ENCODE data around the gene WFDC5. TPM values are rescaled to one million over a fixed set of nuclear protein-coding genes. Genes with fewer than 3 reads are reported as not detected.

The WFDC5 gene
- total and polyA plus RNA-seq, 8 donors, result not detected

DNA sequence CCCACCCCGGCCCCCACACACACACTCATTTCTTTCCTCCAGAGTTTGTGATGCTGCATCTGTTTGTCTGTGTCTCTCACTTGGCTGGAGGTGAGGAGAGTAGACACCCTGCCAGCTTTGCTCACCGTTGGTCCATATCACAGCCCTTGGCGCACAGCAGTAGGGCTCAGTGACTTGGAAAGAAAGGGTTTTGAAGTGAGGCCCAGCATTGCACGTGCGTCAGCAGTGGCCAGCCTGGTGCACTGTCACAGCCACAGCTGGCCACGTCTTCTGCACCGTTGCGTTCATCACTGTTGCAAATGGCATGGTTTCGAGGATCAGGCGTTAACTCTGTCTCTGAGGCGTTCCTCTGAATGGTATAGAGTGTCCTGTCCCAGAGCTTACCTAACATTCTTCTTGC lies 3.7 kb downstream of the WFDC5 start:
- H3K27ac ChIP-seq, result no peak overlapping the region
- 57 to 62% methylated on average over 11 of the region's 11 CpGs for WGBS, 2 donors
- DNase-seq (no peak), FAIRE-seq (no peak), ATAC-seq (no peak)
- H3K36me3 ChIP-seq, result no peaks in the 10 kb centered on the region
- TF ChIP-seq, protein P1, sequence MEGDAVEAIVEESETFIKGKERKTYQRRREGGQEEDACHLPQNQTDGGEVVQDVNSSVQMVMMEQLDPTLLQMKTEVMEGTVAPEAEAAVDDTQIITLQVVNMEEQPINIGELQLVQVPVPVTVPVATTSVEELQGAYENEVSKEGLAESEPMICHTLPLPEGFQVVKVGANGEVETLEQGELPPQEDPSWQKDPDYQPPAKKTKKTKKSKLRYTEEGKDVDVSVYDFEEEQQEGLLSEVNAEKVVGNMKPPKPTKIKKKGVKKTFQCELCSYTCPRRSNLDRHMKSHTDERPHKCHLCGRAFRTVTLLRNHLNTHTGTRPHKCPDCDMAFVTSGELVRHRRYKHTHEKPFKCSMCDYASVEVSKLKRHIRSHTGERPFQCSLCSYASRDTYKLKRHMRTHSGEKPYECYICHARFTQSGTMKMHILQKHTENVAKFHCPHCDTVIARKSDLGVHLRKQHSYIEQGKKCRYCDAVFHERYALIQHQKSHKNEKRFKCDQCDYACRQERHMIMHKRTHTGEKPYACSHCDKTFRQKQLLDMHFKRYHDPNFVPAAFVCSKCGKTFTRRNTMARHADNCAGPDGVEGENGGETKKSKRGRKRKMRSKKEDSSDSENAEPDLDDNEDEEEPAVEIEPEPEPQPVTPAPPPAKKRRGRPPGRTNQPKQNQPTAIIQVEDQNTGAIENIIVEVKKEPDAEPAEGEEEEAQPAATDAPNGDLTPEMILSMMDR (IDR thresholded peaks at IDR 0.05), result no peak
- no peaks in the 10 kb centered on the region for H3K9me3 ChIP-seq
- no peaks in the 10 kb centered on the region for H3K4me1 ChIP-seq
- no peaks in the 10 kb centered on the region for H3K27me3 ChIP-seq
- H3K4me3 ChIP-seq, result no peak overlapping the region
- intact Hi-C loops (cut with DNase I), result no loop called here

DNA sequence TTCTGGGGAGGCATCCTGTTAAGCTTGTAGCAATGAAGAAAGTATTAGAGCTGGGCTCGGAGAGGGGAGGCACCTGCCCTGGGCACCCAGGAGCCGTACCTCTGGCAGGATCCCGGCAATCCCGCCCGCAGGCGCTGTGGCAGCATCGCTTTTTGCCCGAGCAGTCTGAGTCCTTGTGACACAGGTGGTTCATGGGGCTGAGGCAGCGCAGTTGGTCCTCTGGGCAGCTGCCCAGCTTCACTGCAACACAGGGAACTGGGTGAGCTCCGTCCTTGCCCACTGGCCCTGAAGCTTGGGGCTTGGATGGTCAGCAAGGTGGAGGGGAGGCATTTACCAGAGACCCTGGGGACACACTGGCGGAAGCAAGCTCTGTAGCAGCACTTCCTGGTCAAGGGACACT lies 4.7 kb downstream of the WFDC5 start:
- intact Hi-C loops (cut with DNase I), result no loop called here
- DNase-seq, result peak in 1 of 6 donors; percentile 53
- ATAC-seq, result no peak
- Histone ChIP-seq H3K36me3 (no peaks in the 10 kb centered on the region), H3K9me3 (no peaks in the 10 kb centered on the region), H3K27ac (no peak overlapping the region), H3K4me3 (no peak overlapping the region), H3K4me1 (no peaks in the 10 kb centered on the region), H3K27me3 (no peaks in the 10 kb centered on the region)
- 82 to 91% methylated on average over 11 of the region's 11 CpGs for WGBS, 2 donors
- FAIRE-seq, result no peak
- TF ChIP-seq, protein P1 (IDR thresholded peaks at IDR 0.05), result no peak

DNA sequence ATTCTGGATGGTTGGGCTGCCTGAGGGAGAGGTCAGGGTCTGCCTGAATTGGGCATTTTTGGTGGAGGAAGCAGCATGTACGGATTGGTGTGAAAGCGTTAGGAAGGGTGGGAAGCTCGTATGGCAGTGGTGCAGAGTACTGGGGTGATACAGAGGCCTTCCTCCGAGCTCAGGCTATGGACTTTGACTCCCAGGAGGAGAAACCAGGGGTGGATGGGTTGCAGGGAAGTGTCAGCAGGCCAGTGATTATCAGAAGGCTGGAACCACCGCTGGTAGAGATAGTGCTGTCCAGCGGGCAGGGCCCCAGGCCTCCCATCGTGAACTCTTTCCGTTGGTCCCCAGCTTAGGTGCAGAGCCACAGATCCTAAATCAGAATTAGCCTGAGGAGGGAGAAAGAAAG lies 5.3 kb downstream of the WFDC5 start:
- WGBS, 2 donors, result 67 to 69% methylated on average over 8 of the region's 8 CpGs
- H3K4me1 ChIP-seq, result no peaks in the 10 kb centered on the region
- intact Hi-C loops (cut with DNase I), result no loop called here
- H3K36me3 ChIP-seq, result no peaks in the 10 kb centered on the region
- no peak overlapping the region for H3K4me3 ChIP-seq
- ATAC-seq (no peak), FAIRE-seq (no peak), DNase-seq (no peak)
- TF ChIP-seq, protein P1 (IDR thresholded peaks at IDR 0.05), result no peak
- no peaks in the 10 kb centered on the region for H3K27me3 ChIP-seq
- H3K9me3 ChIP-seq, result no peaks in the 10 kb centered on the region
- H3K27ac ChIP-seq, result no peak overlapping the region

DNA sequence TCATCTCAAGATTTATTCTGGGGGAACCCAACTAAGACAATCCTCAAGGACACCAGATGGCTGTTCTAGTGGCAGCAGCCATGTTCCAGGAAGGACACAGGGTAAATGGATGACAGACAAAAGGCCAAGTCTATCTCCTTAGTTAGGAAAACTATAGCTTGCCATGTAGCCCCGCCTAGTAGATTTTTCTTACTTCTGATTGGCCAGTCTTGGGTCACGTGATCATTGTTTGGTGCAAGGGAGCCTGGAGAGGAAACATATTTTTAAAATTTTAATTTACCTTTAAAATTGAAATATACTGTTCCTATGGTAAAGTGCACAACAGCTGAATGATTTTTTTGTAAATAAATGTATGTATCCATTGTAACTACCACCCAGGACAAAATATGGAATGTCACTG lies 9.7 kb downstream of the WFDC5 start:
- ATAC-seq (no peak), FAIRE-seq (no peak), DNase-seq (no peak)
- Histone ChIP-seq H3K4me1 (no peaks in the 10 kb centered on the region), H3K36me3 (no peaks in the 10 kb centered on the region), H3K9me3 (no peaks in the 10 kb centered on the region), H3K4me3 (no peak overlapping the region), H3K27ac (no peak overlapping the region), H3K27me3 (no peaks in the 10 kb centered on the region)
- WGBS, 2 donors, result 75 to 87% methylated on average over 2 of the region's 2 CpGs
- TF ChIP-seq, protein P1 (IDR thresholded peaks at IDR 0.05), result no peak
- intact Hi-C loops (cut with DNase I), result no loop called here

DNA sequence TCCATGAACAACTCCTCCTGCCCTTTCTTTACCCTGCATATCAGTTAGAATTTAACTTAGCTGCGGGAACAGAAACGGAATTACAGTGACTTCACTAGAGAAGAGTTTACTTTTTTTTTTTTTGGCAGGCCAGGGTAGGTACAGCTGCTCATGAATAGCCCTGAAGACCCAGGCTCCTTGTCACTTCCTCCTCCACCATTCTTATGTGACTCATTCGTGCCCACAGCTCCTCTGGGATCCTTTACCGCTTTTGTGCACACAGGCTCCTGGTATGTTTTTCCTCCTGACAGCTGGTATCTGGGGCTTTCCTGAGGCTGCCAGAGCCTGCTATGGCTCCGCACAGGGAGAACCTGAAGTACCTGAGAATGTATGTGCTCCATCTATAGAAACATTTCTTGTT lies 10.2 kb downstream of the WFDC5 start:
- Histone ChIP-seq H3K27ac (no peak overlapping the region), H3K9me3 (no peaks in the 10 kb centered on the region), H3K4me1 (no peaks in the 10 kb centered on the region), H3K4me3 (no peak overlapping the region), H3K36me3 (no peaks in the 10 kb centered on the region), H3K27me3 (no peaks in the 10 kb centered on the region)
- intact Hi-C loops (cut with DNase I), result loop anchor here in 1 of 3 donors (5.0 kb wide), 1 partner anchor 188 kb away; no protein-coding TSS in a partner anchor
- FAIRE-seq (no peak), DNase-seq (no peak), ATAC-seq (peak in 2 of 4 donors; percentile 63 to 74)
- WGBS, 2 donors, result 47 to 52% methylated on average over 5 of the region's 5 CpGs
- TF ChIP-seq, protein P1 (IDR thresholded peaks at IDR 0.05), result no peak
